A549 treated with AZD2906 at 1 μM for 4 hours (cell line): ENCODE data around the gene FCN3. TPM values are rescaled to one million over a fixed set of nuclear protein-coding genes. Genes with fewer than 3 reads are reported as not detected.

Source experiments
- total RNA-seq: library from RNA; stranded (reverse); fragments of 200-300 nt; extraction: Qiagen RNA extraction; gene quantifications from 5 replicates; pipeline ENCODE4 v1.2.3, GENCODE V29; 2022

FCN3 gene
- total RNA-seq: not detected in 5 replicates

DNA sequence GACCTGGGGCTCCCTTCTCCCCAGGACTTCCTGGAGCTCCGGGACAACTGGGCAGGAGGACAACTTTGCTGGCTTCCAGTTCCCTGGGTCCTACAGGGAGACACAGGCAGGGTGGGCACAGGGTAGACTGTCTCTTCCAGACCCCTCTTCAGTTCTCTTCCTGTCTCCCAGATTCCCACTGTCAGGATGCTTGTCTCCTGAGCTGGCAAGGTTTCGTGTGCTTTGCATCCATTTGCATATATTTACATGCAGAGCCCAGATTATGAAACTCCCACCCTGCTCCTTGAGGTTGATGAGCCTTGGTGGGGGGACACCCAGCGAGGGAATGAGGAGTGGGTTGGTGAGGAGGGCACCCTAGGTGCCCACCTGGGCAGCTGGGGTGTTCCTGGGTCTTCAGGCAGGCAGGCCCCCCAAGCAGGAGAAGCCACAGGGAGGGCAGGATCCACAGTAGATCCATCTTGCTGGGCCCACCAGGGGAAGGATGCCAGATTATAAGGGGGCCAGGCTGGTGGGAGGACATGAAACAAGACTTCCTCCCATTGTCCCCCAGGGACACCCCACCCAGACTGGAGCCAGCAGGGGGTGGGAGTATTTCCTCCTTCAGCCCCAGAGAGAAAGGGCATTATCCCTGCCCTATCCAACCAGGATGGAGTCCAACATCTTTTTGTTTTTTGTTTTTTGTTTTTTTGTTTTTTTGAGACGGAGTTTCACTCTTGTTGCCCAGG, at the start of gene FCN3:
TSS of gene FCN3 (minus strand) at position 463 of the 725 bp plus-strand sequence. CDS start at position 457, 6 bp downstream.

DNA sequence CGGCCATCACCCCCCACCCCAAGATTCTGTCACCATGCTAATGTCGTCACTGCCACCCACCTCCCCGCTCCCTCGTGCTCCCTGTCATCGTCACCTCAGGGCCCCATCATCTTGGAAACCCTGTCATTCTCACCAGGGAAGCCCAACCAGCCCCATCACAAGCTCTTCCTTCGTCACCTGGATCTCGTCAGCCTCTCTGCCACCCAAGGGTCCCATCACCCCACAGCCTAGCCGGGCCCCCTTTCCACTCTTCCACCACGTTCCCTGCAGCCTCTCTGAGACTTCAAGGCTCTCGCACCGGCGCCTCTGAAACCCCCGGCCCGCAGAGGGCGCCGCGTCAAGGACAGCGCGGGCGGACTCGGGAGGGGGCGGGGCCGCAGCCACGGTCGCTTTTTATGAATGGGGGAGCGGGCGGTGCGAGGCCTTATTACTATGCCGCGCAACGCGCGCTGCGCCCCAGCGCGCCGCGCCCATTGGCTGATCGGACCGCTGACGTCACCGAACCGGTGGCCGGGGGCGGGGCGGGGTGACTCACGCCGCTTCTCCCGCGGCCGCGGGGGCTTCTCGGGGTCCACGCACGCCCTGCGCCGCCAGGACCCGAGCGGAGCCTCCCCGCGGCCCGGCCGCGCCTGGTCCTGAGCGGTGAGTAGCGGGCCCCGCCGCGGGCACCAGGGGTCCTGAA, 17.6 kb upstream of the FCN3 start, which contains the start of gene GPR3:
TSS of gene GPR3 (plus strand) at position 527 of the 682 bp plus-strand sequence. CDS start 1,177 bp downstream, outside the sequence.

DNA sequence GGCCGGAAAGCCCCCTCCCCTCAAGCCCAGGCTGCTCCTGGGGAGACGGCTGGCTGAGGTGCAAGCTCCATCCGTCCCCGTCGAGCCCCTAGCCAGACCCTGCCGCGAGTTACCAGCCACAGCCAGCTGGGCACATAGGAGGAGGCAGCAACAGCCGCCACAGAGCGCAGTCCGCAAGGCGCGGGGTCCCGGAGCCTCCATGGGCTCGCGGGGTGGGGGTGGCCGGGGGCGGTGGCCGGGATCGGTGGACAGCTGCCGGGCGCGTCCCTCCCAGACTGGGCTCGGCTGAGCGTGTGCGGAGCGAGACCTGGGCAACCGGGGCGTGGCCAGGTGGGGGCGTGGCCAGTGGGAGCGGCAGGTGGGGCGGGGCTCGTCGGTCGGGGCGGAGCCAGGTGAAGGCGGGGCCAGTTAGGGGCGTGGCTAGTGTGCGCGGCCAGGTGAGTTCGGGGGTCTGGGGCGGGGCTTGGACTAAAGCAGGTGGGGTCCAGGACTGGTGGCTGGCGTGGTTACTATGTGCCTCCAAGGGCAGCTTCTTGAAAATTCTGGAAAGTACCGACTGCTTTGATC, 8.5 kb upstream of the FCN3 start, which contains the start of gene CD164L2:
TSS of gene CD164L2 (minus strand) at position 295 of the 567 bp plus-strand sequence. CDS start at position 201, 94 bp downstream.

DNA sequence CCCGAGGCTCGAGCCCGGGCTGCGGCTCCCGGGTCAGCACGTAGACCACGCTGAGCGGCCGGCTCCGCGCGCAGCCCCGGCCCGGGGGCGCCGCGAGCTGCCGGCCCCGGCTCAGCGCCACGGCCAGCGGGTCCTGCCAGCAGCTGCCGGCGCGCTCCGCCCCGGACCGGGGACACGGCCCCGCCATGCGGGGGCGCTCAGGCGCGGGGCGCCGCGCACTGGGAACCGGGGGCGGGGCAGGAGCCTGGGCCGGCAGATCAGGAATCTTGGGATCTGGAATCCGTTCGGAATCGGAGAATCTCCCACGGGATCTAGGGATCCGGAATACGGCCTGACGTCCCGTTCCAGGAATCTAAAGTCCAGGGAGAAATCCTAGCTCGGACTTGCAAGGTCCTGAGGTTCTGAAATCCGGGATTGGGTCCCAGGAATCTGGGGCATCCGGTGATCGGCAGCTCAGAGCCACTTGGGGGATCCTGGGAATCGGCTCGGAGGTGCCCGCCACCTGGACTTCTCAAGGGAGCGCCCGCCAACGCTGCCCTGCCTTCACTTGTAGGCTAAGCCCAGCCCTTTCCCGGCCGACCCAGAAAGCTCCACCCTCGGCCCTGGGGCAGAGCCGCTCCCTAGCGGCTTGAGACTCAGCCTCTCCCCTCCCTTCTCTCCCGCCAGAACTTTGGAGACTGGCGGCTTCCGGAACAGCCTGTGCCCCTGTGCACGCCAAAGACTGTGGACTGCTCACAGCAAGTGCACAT, 8.0 kb downstream of the FCN3 start, which contains the start of gene MAP3K6:
TSS of gene MAP3K6 (minus strand) at position 551 of the 749 bp plus-strand sequence. CDS start at position 187, 364 bp downstream.

DNA sequence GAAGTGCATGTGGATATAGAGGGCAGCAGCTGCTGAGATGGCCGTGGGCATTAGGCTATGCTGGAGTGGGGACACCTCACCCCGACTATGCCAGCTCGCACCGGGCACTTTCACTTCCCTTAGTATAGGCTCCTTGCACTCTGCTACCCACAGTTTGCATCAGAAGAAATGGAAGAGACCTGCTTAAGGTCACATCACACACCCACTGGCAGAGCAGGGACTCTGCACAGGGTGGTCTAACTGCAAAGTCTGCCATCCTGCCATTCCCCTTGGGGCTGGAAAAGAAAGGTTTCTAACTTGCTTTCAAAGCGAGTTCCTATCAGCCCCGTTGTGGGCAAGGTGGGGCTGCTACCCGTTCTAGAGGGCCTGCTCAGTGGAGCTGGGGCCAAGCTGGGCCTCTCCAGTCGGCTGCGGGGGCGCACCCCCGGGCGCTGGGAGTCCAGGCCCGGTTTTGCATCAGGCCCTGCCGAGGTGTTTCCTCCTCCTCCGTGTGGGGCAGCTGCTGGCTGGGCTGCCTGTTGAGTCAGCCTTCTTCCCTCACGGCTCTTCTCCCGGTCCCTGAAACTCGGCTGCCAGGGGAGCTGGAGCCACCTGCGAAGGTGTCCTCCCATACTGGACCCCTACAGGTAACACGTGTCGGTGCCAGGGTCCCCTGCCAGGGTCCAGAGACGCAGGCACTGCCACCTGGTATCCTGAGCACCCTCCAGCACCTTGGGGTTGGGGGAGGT, 32.9 kb downstream of the FCN3 start, which contains the start of gene SYTL1:
TSS of gene SYTL1 (plus strand) at position 498 of the 728 bp plus-strand sequence. CDS start 3,313 bp downstream, outside the sequence.

DNA sequence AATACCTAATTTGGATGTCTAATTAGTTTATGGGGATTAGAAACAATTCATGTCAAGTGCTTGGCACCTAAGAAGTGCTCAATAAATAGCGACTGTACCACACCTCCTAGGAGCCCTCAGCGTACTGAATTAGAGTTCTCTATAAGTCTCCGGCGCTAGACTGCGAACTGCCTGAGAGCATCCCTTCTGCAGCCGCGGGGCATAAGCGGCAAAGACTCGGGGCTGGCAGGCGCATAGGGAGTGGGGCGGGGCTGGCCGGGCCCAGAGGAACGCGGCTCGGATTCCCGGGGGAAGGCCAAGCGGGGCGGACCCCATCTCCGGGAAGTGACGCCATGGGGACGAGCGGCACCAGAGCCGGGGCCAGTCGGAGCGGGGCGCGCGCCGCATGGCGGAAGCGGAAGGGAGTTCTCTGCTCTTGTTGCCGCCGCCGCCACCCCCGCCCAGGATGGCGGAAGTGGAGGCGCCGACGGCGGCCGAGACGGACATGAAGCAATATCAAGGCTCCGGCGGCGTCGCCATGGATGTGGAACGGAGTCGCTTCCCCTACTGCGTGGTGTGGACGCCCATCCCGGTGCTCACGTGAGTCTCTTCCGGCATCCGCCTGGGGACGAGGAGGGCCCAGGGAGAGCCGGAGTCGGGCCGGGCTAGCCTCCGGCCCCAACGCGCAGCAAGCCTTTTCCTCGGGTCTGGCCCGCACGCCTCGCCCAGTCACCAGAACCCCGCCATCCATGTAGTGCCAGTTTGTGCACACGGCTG, 52.6 kb downstream of the FCN3 start, which contains the start of gene TMEM222:
TSS of gene TMEM222 (plus strand) at position 351 of the 756 bp plus-strand sequence. CDS start at position 386, 35 bp downstream.

Other genes starting within 250 kb of the FCN3 start
- 15.5 to 18.6 TPM (median 17.4 TPM) in 5 replicates for gene SLC9A1, start 219.7 kb downstream of the FCN3 start, total RNA-seq
- 6.3 to 7.5 TPM (median 7.4 TPM) in 5 replicates for gene WDTC1, start 140.2 kb downstream of the FCN3 start, total RNA-seq
- gene TMEM222, start 52.7 kb downstream of the FCN3 start, total RNA-seq: 41.1 to 50.7 TPM (median 48.4 TPM) in 5 replicates
- gene SYTL1, start 32.8 kb downstream of the FCN3 start, total RNA-seq: 0.26 to 0.63 TPM (median 0.41 TPM) in 5 replicates
- 13.4 to 22.5 TPM (median 18.1 TPM) in 5 replicates for gene MAP3K6, start 7.9 kb downstream of the FCN3 start, total RNA-seq
- gene CD164L2, start 8.5 kb upstream of the FCN3 start, total RNA-seq: not detected in 5 replicates
- gene GPR3, start 17.8 kb upstream of the FCN3 start, total RNA-seq: 1.4 to 1.8 TPM (median 1.6 TPM) in 5 replicates
- gene WASF2, start 115.3 kb upstream of the FCN3 start, total RNA-seq: 47.5 to 55.1 TPM (median 53.3 TPM) in 5 replicates
- gene AHDC1, start 229.3 kb upstream of the FCN3 start, total RNA-seq: 19.1 to 26.8 TPM (median 21.5 TPM) in 5 replicates